Prostate gland (tissue), 2 donors: ENCODE results near the gene FAHD2A.

Experiments used
- CTCF ChIP-seq, 4 experiments: fragments of 200-600 bp in 2 of 4; fragments of 450-650 bp in 2 of 4; sonication (generic) in 2 of 4; IDR thresholded peaks; 1 replicate in 3 of 4; 2 replicates in 1 of 4; pipeline ENCODE4 v1.5.1; 2016 to 2019; ENCODE audit warnings: antibody characterized with exemption in 4 of 4, mild to moderate bottlenecking in 2 of 4, moderate library complexity in 2 of 4
- POLR2AphosphoS5 ChIP-seq: sonication (generic); formaldehyde crosslinking; IDR thresholded peaks from one replicate; pipeline ENCODE4 v1.6.1; 2017; ENCODE audit warnings: antibody characterized with exemption

- TF ChIP-seq CTCF (IDR thresholded peaks at IDR 0.05), result no peak
- no peak for TF ChIP-seq POLR2AphosphoS5
Observed at GRCh38 chr2:95362486-95362885, 40.0 kb upstream of the FAHD2A start.
